Pancreas (tissue), 10 donors: ENCODE measurements around the gene ENOPH1. TPM values are rescaled to one million over a fixed set of nuclear protein-coding genes. Genes with fewer than 3 reads are reported as not detected.

ENCODE experiments used
- ATAC-seq, 4 donors: fragments of 200-7000 bp; cut with Tn5 transposase; one replicate each; pipeline versions ENCODE4 v1.8.0 to v1.9.1; 2020; ENCODE audit warnings: mild to moderate bottlenecking in 4 of 4, moderate library complexity in 4 of 4
- DNase-seq, 6 donors: peaks; one replicate each; pipeline ENCODE4 v3.0.0-alpha.2; 2020
- FAIRE-seq: peaks from 2 replicates; lab custom pipeline; 2012; peaks lifted over from hg19 to GRCh38; lab: Jason Lieb, UNC
- H3K27ac ChIP-seq, 4 donors: fragments of 200-600 bp; sonication (generic); 1 replicate in 3 of 4; 2 replicates in 1 of 4; pipeline versions ENCODE4 v1.5.0 to v1.8.0; 2020
- H3K27me3 ChIP-seq, 4 donors: fragments of 200-600 bp; one replicate each; pipeline ENCODE4 v1.8.0; 2021
- H3K36me3 ChIP-seq, 3 donors: fragments of 200-600 bp; sonication (generic) in 1 of 3; one replicate each; pipeline versions ENCODE4 v1.5.0 to v1.8.0; 2020 to 2021
- H3K4me1 ChIP-seq, 3 donors: fragments of 200-600 bp; one replicate each; pipeline ENCODE4 v1.8.0; 2021
- H3K4me3 ChIP-seq, 4 donors: fragments of 200-600 bp; sonication (generic) in 2 of 4; one replicate each; pipeline versions ENCODE4 v1.5.0 to v1.8.0; 2020 to 2021
- H3K9me3 ChIP-seq, 4 donors: fragments of 200-600 bp; one replicate each; pipeline ENCODE4 v1.8.0; 2021
- WGBS, 2 donors: extraction: QIAGEN DNeasy Blood & Tissue Kit; methylation state at CpG; one replicate each; pipeline ENCODE4 v1.1.7; 2013; 5-methylcytosine and 5-hydroxymethylcytosine counted together
- intact Hi-C, 3 donors: fragments of 100-400 bp; cut with DNase I; formaldehyde crosslinking; loops; one replicate each; pipeline versions ENCODE4 v1.11.1 to v1.14.2; 2022
- polyA plus RNA-seq, 2 donors: library from polyadenylated mRNA; stranded (reverse); fragments of 200-250 nt; gene quantifications; one replicate each; pipeline ENCODE4 v1.2.3, GENCODE V29; 2013
- total RNA-seq, 6 donors: library from RNA; stranded (reverse); fragmentation: NEBNext Ultra II Directional in 4 of 6; extraction: Animal tissue kit (Norgen Biotek cat#: 25700) in 4 of 6; gene quantifications; one replicate each; pipeline versions ENCODE4 v1.2.1 to v1.2.4, GENCODE V29; 2021 to 2023
- TF ChIP-seq, protein P1 (sequence below), 4 donors: fragments of 200-600 bp; sonication (generic) in 3 of 4; IDR thresholded peaks; one replicate each; pipeline versions ENCODE4 v1.5.0 to v1.8.0; 2021; ENCODE audit warnings: antibody characterized with exemption in 4 of 4
- donor health status: healthy with polysubstance abuse.
- donor health status: DM: no; HTN: no; CAD: no; lungs with moderate emphysema.
- donor health status: DM: no; HTN: no; CAD: no.
- donor health status: control.
- donor health status: control.
- donor health status: Bipolar disorder and iron deficiency.
- donor health status: DM: yes; HTN: yes; CAD: no.
- donor health status: DM: no; HTN: no; CAD: no.
- donor health status: DM: no; HTN: no; CAD: no.
- donor health status: DM: yes; HTN: yes; CAD: no.

The ENOPH1 gene
- total and polyA plus RNA-seq, 8 donors = 8.4 to 24.4 (median 14.0) TPM

DNA sequence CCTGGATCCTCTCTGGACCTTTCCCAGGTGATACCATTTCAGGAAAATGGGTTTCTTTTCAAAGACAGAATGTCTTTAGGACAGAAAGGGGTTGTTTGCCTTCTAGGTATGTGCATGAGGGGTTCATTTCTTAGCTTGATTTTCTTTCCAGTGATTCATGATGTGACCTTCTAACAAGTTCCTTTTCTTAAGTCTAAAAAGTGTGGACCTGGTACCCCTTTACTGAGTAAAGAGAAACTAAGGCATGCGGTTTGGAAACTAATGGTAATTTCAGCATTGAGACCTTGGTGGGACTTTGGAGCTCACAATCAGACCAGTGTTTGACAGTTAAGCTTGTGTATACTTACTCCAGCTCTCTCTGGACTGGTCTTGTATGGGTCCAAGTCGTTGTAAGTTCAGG, 8.7 kb downstream of the ENOPH1 start:
- intact Hi-C loops = no loop called here
- H3K36me3 ChIP-seq = no peaks in the 10 kb centered on the region
- WGBS, 2 donors = 77 to 80% methylated on average over 2 of the region's 2 CpGs

DNA sequence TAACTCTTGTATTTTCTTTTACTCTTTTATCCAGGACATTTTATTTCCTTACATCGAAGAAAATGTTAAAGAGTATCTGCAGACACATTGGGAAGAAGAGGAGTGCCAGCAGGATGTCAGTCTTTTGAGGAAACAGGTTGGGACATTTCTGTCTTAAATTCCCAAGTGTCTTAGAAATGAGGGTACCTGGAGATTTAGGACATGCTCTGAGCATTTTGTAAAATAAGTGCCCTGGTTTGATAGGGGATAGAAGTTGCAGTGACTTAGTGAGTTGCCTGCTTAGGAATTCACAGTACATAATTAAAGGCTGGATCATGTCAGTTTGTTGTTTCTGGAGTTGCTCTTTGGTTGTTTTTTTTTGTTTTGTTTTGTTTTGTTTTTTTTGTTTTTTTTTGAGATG, 17.5 kb downstream of the ENOPH1 start:
- TF ChIP-seq, protein P1, sequence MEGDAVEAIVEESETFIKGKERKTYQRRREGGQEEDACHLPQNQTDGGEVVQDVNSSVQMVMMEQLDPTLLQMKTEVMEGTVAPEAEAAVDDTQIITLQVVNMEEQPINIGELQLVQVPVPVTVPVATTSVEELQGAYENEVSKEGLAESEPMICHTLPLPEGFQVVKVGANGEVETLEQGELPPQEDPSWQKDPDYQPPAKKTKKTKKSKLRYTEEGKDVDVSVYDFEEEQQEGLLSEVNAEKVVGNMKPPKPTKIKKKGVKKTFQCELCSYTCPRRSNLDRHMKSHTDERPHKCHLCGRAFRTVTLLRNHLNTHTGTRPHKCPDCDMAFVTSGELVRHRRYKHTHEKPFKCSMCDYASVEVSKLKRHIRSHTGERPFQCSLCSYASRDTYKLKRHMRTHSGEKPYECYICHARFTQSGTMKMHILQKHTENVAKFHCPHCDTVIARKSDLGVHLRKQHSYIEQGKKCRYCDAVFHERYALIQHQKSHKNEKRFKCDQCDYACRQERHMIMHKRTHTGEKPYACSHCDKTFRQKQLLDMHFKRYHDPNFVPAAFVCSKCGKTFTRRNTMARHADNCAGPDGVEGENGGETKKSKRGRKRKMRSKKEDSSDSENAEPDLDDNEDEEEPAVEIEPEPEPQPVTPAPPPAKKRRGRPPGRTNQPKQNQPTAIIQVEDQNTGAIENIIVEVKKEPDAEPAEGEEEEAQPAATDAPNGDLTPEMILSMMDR (IDR thresholded peaks at IDR 0.05) = no peak
- no peak for FAIRE-seq
- no peak overlapping the region for H3K4me3 ChIP-seq
- H3K4me1 ChIP-seq = no peaks in the 10 kb centered on the region
- no peak for ATAC-seq
- H3K9me3 ChIP-seq = no peaks in the 10 kb centered on the region
- peaks cover 3 to 22% (median 3%) of the 10 kb centered on the region in 3 donors for H3K36me3 ChIP-seq
- no peak overlapping the region for H3K27ac ChIP-seq
- intact Hi-C loops = no loop called here
- DNase-seq = no peak
- WGBS, 2 donors = 73 to 77% methylated on average over 1 of the region's 1 CpG
- no peaks in the 10 kb centered on the region for H3K27me3 ChIP-seq

More for the DNA sequence above, 8.7 kb downstream of the ENOPH1 start:
- ATAC-seq (no peak), FAIRE-seq (no peak), DNase-seq (no peak)
- TF ChIP-seq, protein P1 (IDR thresholded peaks at IDR 0.05) = no peak
- Histone ChIP-seq H3K27me3 (no peaks in the 10 kb centered on the region), H3K4me3 (no peak overlapping the region), H3K9me3 (no peaks in the 10 kb centered on the region), H3K4me1 (no peaks in the 10 kb centered on the region), H3K27ac (no peak overlapping the region)

DNA sequence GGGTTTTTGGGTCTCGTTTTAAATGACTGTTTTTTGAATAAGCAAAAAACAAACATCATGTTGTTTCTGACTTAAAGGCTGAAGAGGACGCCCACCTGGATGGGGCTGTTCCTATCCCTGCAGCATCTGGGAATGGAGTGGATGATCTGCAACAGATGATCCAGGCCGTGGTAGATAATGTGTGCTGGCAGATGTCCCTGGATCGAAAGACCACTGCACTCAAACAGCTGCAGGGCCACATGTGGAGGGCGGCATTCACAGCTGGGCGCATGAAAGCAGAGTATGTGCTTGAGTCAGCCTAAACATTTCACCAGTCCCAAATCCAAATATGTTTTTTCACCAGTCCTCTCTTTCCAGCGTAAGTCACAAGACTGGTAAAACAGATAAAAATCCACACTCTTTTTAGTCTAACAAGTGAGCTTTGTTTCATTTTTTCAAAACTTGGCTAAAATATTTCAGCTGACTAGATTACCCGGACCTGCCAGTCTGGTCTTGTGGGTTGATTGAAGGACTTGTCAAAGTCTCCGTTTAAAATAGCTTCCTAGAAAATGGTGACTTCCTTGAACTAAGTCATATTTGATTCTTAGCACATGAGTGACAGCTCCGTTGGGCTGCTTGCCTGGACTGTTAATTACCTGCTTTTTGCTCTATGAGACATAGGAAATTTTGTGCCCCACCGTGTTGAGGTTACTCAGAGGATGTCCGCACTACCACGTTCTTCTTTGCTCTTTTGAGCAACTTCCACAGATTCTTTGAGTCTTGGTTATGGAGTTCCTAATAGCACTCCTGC, 20.8 kb downstream of the ENOPH1 start:
- TF ChIP-seq, protein P1 (IDR thresholded peaks at IDR 0.05) = no peak
- 78 to 80% methylated on average over 13 of the region's 13 CpGs for WGBS, 2 donors
- ATAC-seq (no peak), DNase-seq (no peak), FAIRE-seq (no peak)
- Histone ChIP-seq H3K4me3 (no peak overlapping the region), H3K9me3 (no peaks in the 10 kb centered on the region), H3K4me1 (no peaks in the 10 kb centered on the region), H3K27ac (no peak overlapping the region), H3K27me3 (no peaks in the 10 kb centered on the region), H3K36me3 (peaks cover 3 to 22% (median 3%) of the 10 kb centered on the region in 3 donors)
- intact Hi-C loops = no loop called here

DNA sequence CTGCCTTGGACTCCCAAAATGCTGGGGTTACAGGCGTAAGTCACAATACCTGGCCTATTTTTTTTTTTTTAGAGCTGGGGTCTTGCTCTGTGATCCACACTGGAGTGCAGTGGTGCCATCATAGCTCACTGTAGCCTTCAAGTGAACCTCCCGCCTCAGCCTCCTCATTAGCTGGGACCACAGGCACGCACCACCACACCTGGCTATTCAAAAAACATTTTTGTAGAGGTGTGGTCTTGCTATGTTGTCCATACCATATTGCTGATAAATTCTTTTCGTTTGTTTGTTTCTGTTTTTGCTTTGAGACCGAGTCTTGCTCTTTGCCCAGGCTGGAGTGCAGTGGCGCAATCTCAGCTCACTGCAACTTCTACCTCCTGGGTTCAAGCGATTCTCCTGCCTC, 21.6 kb downstream of the ENOPH1 start:
- ATAC-seq (no peak), FAIRE-seq (no peak), DNase-seq (no peak)
- intact Hi-C loops = no loop called here
- peaks cover 3 to 23% (median 3%) of the 10 kb centered on the region in 3 donors for H3K36me3 ChIP-seq
- TF ChIP-seq, protein P1 (IDR thresholded peaks at IDR 0.05) = no peak
- no peaks in the 10 kb centered on the region for H3K4me1 ChIP-seq
- H3K27ac ChIP-seq = no peak overlapping the region
- no peaks in the 10 kb centered on the region for H3K9me3 ChIP-seq
- no peaks in the 10 kb centered on the region for H3K27me3 ChIP-seq
- WGBS, 2 donors = 95 to 96% methylated on average over 7 of the region's 7 CpGs
- H3K4me3 ChIP-seq = no peak overlapping the region

DNA sequence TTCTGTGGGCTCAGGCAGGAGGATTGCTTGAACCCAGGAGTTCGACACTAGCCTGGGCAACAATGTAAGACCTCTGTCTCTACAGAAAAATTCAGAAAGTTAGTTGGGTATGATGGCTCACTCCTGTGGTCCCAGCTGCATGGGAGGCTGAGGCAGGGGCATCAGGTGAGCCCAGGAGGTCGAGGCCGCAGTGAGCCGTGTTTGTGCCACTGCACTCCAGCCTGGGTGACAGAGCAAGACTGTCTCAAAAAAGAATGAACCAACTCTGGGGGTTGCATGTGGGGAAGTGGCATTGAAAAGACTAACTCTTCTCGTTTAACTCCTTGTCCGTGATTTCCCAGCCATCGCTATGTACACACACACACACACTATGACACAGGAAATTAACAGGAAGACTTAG, 26.9 kb downstream of the ENOPH1 start:
- FAIRE-seq = no peak
- no peak for ATAC-seq
- 92 to 93% methylated on average over 7 of the region's 7 CpGs for WGBS, 2 donors
- no peaks in the 10 kb centered on the region for H3K4me1 ChIP-seq
- no peak for DNase-seq
- intact Hi-C loops = no loop called here
- peaks cover 0 to 25% (median 0%) of the 10 kb centered on the region in 3 donors for H3K36me3 ChIP-seq
- no peaks in the 10 kb centered on the region for H3K27me3 ChIP-seq
- H3K27ac ChIP-seq = no peak overlapping the region
- no peak overlapping the region for H3K4me3 ChIP-seq
- H3K9me3 ChIP-seq = no peaks in the 10 kb centered on the region
- TF ChIP-seq, protein P1 (IDR thresholded peaks at IDR 0.05) = no peak
